Activated CD4-positive, alpha-beta T cell treated with anti-CD3 and anti-CD28 coated beads, Interleukin-2, amount 50 U/mL, for 24 hours (primary cell): ENCODE data around the gene BRD7.

Experiments used
- DNase-seq, 2 donors: peaks; one replicate each; pipeline ENCODE4 v3.0.0-alpha.2; 2020; ENCODE audit warnings: low read depth in 1 of 2, low spot score in 1 of 2

BRD7 gene

DNA sequence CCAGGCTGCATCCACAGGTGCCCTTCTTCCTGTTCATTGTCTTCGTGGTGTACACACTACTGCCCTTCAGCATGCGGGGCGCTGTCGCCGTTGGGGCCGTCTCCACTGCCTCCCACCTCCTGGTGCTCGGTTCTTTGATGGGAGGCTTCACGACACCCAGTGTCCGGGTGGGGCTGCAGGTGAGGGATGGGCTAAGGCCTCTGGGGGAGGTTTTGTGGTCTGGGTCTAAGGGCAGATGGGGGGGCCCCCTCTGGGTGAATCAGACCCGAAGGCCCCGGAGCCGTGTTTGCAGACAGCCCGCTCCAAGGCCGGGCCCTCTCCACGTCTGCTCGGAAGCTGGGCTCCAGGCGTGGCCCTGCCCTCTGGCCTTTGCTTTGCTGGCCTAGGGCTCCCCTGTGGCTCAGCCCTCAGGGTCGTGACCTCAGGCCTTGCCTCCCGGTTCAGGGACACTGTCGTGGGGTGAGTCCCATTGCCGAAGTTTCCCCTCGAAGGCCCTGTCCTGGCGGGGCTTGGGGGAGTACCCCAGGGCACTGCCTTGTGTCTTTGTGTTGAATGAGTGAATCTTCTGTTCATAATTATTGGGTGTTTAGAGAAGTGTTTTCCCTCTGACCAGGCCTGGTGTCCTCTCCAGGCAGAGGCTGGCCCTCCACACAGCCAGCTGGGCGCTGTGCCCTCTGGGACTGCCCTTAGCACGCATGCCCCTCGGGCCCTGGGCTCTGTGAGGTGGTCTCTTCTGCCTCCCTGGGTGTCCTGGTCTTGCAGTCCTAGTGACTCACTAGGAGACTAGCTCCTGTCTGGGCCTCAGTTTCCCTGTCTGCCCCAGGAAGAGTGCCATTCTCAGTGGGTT is 76.8 kb downstream of the BRD7 start:
- no peak for DNase-seq

DNA sequence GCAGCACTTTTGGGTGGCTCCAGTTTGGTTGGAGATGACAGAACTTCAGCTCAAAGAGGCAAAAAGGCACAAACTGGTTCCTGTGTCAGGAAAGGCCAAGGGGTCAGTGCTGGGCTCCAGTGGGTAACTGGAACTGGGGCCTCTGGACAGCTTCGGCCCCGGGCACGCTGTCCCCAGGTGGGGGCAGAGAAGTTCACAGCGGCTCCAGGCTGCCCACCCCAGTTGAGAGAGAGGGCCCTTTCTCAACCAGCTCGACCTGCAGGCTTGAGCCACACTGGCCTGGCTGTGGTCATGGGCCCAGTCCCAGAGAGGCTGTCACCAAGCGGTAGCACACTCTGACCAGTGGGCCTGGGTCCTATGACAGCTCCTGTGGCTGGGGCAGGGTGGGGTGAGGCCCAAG is 77.9 kb downstream of the BRD7 start:
- no peak for DNase-seq

DNA sequence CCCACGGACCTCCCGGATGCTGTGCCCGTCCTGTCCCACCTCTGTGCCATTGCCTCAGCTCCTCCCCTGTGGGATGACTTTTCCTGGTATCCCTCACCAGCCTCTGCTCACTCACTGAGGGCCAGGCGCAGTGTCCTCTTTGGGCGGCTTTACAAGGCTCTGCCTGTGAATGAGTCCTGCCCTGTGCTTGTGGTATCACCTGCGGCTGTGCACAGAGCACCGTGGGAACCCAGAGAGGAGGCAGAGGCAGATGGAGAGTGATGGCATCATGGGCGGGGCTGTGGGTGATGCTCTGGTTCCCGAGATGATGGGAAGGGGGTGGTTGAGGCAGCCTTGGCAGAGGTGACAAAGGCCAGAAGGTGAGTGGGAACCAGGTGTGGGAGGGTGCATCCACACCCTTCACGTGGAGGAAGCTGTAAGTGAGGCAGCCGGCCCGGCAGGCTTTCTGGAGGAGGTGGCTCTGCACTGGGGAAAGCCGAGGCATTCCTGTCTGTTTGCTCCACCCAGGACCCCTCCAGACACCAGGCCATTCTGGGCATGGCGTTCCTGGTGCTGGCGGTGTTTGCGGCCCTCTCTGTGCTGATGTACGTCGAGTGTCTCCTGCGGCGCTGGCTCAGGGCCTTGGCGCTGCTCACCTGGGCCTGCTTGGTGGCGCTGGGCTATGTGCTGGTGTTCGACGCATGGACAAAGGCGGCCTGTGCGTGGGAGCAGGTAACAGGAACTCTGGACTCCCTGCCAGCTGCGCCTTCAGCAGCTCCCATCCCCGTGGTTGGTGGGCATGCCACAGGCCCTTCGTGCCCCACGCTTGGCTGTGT is 78.6 kb downstream of the BRD7 start:
- no peak for DNase-seq

DNA sequence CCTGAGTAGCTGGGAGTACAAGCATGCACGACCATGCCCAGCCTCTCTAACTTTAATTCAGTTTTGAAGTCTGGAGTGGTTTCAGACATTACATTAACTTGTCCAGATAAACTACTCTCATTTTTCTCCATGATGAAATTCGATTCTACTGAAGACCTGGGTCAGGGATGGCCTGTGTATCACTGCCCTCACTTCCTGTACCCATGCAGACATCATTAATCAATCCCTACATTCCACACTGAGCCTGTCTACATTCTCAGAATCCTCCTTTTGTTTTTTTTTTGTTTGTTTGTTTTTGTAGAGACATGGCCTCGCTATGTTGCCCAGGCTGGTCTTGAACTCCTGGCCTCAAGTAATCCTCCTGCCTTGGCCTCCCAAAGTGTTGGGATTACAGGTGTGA is 79.9 kb downstream of the BRD7 start:
- DNase-seq, result no peak

DNA sequence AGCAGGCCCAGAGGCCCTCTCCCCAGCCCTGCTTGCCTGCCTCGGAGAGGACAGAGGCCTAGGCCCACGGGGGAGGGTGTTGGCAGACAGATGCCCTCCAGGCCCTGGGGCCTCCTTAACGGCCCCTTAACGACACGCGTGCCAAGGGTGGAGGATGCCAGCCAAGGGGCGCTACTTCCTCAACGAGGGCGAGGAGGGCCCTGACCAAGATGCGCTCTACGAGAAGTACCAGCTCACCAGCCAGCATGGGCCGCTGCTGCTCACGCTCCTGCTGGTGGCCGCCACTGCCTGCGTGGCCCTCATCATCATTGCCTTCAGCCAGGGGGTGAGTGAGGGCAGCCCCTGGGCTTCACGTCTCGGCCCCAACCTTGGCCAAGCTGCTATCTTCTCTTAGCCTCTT is 80.8 kb downstream of the BRD7 start:
- no peak for DNase-seq

DNA sequence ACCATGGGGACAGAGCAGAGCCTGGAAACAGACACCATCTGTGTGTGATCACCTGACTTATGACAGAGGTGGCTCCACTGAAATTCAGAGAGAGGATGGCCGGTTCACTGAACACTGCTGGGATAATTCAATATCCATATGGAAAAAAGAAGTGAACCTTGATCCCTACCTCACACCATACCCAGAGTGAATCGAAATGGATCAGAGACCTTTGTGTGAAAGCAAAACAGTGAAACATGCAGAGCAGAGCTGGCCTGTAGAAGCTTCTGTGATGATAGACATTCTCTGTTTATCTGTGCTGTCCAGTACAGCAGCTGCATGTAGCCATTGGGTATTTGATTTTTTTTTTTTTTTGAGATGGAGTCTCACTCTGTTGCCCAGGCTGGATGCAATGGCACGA is 82.1 kb downstream of the BRD7 start:
- no peak for DNase-seq

DNA sequence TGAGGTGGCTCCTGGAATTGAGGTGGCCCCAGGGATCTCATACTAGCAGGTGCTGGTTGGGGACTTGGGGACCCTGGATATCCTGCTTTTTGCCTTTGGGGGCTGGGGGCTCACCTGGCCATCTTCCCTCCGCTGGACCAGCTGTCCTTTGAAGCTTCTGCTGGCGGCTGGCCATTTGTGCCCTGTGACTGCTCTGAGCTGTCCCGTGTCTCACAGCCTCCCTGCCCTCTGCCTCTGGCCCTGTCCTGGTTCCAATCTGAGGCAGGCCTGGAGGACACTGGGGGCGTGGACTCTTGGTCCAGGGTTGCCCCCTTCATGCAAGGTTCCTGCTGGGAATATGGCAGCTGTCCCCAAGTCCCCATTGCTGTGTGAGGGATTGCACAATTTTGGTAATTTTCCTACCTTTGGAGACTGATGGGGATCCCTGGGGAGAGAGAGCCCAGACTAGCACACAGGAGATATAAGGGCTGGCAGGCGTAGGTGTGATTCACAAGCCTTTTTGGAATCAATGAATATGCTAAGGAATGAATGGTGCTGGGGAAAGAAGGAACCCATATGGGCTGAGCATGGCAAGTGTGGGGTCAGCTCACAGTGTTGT is 83.3 kb downstream of the BRD7 start:
- no peak for DNase-seq

DNA sequence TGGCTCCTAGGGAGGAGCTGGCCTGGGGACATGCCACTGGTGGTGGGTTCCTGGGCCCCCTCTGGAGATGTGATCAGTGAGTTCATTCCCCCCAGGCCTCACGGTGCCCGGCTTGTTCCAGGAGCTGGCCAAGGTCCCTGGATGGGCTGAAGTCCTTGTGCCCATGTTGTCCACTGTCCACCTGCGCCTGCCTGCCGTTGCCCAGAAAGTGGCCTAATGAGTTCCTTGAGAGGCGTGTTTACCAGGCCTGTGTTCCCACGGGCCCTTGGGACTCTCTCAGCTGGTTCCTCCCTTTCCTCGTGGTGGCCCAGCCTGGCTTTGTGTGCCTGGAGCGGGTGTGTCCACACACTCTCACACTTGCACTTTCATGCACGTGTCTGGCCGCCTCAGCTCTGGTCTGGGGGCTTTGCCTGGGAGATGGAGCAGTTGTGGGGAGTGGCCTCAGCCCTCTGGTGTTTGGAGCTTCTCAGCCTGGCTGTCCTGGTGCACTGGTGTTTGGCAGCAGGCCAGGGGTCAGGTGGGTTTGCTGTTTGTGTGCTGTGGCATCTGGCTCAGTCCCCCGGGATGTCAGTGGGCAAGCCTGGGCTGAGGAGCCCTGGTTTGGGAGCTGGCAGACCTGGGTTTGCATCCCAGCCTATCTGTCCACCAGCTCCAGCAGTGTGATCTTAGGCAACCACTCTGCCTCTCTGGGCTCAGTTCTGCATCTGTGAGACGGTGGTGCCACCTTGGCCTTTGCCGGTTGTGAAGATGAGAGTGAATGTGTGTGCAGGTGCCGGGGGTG is 84.5 kb downstream of the BRD7 start:
- DNase-seq, result no peak

DNA sequence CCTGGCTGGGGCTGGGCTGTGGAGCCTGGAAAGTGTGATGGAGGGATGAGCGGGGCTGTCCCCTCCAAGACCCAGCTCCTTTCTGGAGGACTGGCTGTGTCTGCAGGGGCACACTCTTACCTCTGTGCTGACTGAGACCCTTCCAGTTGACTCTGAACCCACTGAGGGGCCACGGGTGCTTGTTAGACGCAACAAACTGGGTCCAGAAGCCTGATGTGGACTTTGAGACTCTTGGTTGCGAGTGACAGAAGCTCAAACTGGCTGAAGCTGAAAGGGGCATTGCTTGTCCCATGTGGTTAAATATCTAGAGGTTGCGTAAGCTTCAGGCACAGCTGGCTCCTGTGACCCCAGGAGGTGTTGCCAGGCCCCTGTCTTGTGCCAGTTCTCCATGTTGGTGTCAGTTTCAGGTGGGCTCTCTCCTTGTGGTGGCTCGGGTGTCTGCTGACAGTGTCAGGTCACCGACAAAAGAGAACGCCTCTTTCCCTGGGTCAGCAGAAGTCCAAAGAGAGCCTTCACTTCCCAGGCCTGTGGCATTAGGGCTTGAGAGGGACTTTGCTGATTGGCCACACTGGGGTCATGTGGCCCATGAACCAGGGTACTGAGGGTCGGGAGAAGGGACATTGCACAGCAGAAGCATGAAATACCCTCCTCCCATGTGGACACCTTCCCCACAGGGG is 85.7 kb downstream of the BRD7 start:
- no peak for DNase-seq

DNA sequence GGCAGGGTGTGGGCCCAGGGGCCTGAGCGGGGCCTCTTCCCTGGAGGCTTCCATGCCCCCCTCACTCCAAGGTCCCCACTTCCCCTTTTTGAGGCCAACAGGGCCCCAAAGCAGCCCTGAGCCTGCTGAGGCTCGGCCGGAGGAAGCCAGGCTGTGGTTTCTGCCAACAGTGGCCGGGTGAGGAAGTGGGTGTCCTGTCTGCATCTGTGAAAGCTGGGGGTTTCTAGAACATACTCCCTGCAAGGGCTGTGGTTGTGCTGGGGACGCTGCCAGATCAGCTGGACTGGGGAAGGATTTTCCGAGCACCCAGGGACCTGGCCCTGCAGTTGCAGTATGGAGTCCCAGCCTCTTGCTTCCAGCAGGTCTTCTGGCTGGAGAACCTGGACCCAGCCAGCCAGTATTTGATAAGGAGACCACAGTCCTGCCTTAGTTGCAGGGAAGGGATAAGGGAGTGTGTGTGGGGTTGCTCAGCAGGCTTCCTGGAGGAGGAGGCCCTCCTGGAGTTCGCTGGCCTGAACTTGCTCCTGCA is 86.7 kb downstream of the BRD7 start:
- no peak for DNase-seq

DNA sequence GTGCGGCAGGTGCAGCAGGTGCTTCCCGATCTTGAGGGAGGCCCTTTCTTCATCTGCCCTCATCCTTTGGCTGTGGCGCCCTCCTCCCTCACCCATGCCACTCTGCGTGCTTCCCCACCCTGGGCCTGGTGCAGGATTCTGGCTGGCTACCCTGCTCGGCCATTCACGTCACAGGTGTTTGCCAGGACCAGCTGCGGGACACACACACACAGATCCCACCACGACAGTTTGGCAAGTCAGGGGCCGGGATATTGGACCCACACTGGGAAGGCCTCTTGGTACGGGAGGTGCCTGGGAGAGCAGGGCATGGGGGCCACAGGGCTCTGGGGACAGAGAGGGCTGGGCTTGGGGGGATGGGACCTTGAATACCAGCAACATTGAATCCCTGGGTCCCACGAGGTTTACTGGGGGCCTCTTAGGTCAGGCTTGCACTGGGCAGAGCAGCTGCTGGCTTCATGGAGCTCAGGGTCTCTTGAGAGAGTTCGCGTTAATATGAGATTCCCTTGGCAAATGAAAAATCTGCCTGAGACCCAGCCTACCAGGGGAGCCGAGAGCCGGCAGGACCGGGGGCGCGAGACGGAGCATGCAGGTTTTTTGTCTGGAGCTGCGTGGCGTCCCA is 87.3 kb downstream of the BRD7 start:
- DNase-seq, result no peak

DNA sequence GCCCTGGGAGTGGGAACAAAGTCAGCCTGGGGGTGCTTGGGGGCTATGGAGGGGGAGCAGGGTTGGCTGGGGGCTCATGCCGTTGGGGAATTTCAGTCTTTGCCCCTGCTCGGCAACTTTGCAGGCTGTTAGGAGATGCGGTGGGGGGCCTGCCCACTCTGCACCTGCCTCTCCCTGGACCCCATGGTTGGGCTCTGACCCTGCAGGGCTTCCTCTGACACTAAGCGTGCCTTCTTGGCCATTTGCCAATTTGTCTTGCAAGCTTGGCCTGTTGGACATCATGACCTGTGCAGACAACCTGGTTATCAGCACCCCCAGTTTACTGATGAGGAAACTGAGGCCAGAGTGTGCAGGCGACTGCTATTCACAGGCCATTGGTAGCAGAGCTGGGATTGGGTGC is 87.9 kb downstream of the BRD7 start:
- DNase-seq, result no peak

DNA sequence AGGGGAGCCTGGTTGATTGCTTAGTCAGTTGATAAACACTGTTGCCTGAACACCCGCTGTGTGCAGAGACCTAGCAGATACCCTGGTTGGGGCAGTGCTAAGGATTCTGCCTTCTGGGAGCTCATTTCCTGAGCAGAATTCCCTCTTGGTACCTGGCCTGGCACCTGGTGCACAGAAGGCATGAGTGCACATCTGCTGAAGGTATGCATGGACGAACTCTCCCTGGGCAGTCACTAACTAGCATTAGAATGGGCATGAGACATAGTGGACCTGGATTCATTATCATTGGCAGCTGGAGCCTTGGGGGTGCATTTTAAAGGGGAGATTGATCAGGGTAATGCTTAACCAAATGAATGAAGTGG is 89.3 kb downstream of the BRD7 start:
- DNase-seq, result no peak

DNA sequence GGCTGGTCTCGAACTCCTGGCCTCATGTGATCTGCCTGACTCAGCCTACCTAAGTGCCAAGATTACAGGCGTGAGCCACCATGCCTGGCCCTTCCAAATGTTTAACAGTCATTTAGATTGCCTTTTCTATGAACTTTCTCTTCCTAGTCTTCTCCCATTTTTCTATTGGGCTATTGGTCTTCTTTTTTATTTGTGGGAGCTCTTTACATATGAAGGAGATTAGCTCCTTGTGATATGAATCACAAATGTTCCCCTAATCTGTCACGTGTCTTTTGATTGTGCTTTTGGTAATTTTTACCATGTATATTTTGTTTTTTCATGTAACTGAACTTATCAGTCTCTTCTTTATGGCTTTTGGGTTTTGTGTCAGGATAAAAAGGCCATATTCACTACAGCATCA is 90.5 kb downstream of the BRD7 start:
- DNase-seq, result no peak

DNA sequence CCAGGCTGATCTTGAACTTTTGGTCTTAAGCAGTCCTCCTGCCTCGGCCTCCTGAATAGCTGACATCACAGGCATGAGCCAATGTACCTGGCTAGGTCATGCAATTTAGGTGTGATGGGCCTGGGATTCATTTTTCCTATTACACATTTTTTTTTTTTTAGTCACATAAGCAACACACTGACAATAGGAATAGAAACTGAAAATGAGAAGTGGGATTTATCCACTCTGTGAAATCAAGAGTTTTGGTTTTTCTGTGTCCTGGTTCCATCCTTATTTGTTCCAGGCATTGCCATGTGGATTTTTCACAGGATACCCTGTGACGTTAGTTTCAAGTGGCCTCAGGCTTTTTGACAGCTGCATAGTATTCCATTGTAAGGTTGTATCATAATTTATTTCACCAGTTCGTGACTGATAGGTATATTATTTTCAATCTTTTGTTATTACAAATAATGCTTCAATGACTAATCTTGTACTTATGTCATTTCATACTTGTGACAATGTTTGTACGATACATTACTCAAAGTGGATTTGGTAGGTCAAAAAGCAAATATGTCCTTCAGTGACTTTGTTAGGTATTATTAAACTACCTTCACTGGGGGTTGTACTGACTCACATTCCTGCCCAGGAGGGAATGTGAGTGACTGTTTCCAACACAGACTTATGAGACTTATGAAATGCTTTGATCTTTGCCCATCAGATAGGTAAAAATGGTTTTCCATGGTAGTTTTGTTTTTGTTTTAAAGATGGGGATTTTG is 91.8 kb downstream of the BRD7 start:
- no peak for DNase-seq

DNA sequence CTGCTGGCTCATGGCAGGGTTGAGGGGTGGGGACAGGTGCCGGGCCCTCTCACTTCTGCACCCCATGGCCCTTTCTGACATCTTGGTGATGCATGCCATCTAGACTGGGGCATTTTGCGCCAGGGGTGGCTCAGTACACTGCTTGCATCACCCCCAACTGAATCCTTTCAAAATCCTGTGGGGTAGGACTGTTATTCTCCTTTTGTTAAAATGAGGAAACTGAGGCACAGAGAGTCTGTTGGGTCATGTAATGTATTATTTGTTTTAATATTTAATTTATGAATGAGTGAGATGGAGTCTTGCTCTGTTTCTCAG is 92.5 kb downstream of the BRD7 start:
- no peak for DNase-seq

DNA sequence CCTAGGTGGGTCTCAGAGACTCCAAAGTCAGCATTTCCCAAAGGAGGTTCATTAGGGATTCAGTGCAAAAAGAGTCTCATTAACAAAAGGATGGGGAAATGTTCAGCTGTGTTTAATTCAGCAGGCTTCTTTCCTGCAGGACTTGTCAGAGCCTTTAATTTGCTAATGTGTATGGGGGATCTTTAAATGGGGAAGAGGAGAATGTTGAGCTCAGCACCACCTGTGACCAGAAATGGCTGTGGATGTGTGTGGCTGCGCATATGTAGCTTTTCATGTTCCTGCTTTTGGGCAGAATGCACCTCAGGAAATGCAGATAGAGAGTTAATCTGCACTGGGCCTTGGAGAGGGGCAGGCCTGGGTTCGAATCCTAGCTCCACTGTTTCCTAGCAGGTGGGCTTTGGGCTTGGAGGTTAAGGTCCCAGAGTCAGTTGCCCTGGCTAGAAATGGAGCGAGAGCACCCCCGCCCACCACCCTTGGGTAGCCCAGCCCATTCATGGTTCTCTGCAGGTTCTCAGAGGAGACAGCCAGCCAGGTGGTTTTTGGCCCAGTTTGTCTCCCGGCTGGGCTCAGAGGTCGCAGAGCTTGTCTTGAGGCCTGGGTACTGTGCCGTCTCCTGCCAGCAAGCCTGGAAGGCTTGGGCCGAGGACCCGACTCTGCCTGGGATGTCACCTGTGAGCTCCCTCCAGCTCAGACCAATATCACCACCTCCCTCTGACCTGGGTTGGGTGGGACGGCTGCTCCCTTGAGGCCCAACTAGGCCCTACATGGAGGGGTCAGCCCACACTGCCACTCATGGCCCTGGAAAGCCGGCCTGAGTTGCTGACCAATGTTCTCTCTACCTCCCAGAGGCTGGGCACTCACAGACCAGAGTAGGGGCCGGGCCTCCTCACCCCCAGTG is 93.1 kb downstream of the BRD7 start:
- no peak for DNase-seq

DNA sequence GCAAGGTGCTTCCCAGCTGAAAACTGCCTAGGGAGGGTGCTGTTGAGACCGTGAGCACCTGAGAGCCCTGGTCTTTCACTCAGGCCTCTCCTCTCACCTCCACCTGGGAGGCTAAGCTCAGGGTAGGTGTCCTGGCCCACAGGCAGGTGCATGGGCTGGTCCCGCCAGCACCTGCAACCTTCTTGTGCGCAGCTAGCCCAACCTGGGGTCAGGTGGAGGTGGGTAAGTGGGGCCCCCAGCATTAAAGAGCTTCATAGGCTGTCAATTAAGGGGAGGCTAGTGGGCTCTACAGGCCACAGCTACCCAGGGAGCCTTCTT is 93.7 kb downstream of the BRD7 start:
- no peak for DNase-seq
